Stimulated activated CD4-positive, alpha-beta T cell treated with anti-CD3 and anti-CD28 coated beads, TNF-alpha, amount 100 ng/mL, for 24 hours (primary cell): ENCODE measurements around the gene RGS12.

Source experiments
- DNase-seq, 3 experiments: peaks; one replicate each; pipeline ENCODE4 v3.0.0-alpha.2; 2020; ENCODE audit warnings: low read depth in 3 of 3

Gene RGS12

DNA sequence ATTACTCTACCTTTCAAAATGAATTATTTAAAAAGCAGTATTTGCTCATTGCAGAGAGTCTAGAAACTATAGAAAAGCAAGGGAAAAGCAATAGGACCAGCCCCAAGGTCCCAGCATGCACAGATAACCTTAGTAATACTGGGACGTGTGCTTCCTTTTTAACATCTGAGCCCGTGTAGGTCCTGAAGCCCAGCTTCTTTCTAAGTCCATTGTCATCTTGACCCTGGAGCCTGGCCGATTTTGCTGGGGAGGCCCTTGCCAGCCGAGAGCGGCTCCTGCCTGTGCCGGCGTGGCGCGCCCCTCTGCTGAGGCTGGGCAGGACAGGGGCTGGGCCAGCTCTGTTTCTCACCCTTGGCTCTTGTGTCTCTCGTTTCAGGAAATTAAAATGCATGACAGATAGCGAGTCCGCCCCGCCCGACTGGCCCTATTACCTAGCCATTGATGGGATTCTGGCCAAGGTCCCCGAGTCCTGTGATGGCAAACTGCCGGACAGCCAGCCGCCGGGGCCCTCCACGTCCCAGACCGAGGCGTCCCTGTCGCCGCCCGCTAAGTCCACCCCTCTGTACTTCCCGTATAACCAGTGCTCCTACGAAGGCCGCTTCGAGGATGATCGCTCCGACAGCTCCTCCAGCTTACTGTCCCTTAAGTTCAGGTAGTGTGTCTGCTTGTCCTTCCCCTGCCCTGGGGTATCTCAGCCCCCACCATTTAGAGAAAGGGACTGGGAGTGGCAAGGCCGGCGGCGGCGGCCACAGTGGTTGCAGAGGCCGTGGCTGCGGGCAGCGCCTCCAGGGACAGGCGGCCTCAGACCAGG lies 39.8 kb upstream of the RGS12 start:
- no peak for DNase-seq

DNA sequence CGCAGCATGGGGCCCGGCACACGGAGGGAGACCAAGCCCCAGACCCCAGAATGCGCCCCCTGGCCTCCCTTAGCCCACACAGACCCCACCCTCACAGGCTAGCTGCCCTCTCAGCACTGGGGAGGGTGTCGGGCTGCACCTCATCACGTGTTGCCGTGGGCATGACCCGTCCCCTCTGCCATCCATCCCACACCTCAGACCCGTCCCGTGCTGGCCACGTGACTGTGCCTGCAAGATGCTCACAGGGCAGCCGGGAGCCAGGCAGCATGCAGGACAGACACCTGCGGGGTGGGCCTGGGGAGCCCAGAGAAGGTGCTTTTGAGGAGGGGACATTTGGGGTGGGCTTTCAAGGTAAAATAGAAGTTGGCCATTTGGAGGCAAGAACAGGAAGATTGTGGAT lies 39.0 kb upstream of the RGS12 start:
- no peak for DNase-seq

DNA sequence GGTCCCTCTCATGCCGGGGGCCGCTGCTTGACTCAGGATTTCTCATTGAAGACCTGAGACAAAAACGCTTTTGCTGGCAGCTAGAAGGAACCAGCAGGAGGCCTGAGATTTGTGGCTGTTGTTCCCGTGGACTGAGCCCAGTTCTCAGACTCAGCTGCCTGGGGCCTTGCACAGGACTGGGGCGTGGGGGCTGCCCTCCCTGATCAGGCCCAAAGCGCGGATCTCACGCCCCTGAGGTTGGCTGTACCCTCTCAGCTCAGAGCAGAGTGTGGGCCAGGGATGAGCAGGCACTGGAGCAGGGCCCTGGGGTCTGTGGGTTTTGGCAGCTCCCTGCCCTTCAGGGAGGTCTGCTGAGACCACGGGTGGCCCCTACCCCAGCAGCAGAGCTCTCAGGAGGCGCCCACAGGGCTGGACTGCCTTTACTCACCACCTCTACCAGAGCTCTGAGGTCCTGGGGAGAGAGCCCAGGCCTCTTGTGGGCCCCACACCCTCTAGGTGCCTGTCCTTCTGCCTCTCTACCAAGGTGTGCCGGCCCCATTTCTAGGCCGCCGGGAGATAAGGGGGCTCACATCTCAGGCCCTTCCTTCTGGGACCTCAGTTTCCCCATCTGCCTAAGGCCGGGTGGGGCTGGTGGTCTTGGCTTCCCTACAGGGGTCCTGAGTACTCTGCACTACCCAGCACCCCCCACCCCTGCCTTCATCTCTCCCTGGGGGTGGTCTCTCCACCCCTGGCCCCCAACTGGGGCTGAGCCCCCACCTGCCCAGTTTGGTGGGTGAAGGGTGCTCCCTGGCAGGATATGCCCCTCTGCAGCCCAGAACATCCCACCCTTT lies 38.3 kb upstream of the RGS12 start:
- no peak for DNase-seq

DNA sequence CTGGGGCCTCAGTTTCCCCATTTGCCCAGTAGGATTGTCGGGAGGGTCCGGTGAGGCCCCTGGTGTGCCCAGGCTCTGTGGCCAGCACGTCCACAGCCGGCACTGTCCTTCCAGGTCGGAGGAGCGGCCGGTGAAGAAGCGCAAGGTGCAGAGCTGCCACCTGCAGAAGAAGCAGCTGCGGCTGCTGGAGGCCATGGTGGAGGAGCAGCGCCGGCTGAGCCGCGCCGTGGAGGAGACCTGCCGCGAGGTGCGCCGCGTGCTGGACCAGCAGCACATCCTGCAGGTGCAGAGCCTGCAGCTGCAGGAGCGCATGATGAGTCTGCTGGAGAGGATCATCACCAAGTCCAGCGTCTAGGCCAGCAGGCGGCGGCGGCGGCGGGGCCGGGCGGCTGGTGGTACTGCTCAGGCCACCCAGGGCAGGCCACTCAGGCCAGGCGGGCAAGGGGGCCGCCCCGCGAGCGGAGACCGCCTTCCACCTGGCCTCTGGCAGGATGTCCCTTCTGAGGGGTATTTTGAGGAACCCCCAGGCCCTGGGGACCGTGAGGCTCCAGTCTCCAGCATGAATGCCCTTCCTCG lies 37.1 kb upstream of the RGS12 start:
- DNase-seq = no peak

DNA sequence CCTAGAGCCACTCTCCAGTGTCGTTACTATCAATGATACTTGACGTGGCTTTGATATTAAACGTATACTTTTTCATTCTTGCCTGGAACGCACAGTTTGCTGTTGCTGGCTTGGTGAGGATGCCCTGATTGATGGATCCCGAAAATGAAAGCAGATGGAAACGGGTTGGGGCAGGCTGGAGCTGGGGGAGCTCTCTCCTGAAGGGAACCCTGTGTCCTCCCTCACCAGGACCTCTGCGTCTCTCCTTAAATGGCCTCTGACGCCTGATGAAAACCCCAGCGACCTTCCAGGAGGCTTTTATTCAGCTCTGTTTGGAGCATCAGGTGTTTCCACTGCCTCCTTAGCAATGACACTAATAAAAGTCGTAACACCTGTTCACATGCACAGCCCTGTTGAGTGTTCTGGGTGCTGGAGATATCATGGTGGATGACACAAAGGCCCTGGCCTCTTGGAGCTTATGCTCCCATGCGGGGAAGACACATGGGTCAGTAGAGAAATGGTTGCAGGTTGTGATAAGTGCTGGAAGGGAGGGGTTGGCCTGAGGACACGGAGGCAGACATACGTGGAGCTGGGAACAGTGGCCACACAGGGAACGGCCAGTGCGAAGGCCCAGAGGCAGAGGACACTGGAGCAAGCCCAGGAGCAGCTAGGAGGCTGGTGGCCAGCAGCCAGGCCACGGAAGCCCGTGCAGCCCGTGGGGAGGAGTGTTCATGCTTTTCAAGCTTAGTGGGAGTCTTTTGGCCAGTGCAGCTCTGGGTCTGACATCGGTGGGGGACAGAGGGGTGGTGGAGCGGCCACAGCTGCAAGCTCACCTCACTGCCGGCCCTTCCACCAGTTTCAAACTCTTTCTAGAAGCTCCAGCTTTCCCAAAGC lies 36.4 kb upstream of the RGS12 start:
- DNase-seq = no peak

DNA sequence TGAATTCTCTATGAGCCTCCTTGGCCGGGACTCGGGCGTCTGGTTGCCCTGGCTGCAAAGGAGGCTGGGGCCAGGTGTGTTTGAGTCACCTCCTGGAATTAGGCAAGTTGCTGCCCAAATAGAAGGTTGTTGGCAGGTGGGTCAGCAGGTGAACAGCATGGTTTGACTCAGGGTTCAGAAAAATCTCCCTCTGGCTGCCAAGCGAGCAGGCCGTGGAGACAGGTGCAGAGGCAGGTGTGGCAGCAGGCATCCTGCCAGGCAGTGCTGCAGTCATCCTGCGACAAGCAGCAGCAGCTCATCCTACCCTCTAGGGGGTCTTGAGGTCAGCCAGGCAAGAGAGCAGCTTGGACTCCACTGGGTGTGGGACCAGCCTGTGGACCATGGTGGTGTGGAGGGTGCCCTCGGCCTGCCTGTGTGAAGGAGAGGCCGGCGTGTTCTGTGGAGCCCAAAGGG lies 35.7 kb upstream of the RGS12 start:
- no peak for DNase-seq

DNA sequence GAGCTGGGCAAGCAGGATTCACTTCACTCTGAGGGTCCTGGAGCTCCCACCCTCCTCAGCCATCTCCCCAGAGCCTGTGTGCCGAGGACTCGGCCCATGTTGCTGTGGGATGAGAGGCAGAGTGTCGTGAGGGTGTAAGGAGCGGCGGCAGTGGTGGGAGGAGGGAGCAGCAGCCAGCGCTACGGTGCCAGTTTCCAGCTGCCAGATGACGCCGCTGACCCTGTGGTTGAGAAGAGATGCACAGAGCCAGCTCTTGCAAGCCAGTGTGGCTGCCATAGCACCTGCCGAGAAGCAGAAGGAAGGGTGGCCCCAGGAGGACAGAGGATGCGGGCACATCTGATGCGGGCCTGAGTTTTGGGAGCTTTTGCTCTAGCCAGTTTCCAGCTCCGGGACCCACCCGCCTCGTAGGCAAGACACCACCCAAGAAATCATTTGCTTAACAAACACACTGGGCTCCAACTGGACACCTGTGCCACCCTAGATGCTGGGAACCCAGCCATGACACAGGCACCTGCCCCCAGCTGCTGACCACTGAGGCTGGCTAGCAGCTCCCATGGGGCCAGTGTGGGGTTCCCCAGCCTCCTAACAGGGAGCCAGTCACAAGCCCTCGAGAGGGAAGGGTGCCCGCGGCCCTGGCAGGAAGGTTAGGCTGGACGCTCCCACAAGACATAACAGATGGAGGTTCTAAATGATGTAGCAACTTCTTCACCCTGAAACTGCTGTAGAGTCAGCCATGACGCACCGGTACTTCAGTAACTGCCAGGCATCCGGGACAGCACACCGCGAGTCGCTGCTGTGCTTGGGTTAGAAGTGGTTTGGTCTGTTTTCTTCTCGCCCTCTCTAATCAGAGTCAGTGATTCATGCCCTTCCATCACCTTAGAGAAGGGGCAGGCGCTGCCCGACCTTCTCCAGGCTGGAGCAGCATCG lies 35.0 kb upstream of the RGS12 start:
- no peak for DNase-seq

DNA sequence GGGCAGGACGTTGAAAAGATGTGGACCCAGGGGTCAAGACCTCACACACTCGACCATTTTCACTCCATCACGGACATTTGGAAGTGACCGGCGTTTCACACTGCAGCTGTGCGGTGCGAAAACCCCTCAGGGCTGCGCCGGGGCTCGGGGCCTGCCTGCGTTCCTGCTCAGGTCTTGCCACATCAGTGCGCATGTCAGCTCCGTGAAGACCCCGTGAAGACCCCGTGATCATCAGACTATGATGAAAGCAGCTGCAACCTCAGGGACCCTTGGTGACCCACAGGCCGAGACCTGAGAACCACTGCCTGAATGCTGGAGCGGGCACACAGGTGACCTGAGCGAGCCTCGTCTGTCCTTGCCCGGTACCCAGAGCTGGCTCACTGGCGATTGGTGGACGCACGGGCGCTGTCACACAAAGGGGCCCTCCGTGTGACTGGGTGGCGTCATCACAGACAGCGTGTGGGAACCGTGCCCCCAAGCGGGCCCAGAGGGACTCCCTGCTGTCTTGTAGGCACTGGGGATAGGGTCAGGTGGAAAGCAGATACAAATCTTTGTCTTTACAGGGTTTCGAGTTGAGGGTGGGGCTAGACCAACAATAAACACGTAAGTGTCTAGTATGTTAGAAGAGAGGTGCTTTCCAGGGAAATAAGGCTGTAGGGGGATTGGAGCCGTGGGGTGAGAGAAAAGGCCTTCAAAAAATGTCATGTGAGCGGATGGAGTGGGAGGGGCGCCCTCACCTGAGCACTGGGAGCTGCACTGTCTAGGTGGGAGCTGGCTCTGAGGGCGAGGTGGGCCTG lies 31.2 kb upstream of the RGS12 start:
- no peak for DNase-seq

DNA sequence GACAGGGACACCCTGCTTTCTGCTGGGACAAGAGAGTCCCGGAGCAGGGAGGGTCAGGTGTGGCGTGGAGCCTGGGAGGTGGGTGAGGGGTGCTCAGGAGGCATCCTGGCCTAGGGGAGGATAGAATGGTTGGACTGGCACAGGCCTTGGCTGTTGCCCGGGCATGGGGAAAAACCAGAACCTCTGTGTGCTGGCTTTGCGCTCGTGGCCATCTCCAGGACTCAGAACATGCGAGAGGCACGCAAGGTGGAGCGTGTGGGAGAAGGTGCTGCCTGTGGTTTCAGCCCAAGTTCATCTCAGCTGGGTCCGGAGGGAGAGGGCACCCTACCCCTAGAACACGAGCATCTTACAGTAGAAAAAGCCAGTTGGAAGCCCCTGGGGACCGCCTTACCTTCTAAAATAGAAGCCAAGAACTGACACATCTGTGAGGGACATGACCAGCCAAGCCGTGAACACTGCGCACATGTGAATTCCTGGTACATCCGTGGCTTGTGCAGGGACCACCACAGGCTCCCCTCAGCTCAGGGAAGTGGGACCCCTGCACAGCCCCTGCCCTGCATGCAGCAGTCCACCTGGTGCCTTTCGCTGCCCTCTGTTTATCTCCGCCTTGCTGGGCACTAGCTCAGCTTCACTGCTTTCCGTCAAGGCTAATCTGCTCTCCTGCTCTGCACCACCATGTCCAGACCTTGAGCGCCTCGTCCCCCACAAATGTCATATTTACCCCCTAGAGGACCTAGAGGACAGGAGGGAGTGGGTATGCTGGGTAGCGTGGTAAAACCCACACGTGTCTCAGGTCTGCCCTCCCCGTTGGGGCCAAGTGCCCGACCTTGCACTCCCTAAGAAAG lies 30.4 kb upstream of the RGS12 start:
- DNase-seq = no peak

DNA sequence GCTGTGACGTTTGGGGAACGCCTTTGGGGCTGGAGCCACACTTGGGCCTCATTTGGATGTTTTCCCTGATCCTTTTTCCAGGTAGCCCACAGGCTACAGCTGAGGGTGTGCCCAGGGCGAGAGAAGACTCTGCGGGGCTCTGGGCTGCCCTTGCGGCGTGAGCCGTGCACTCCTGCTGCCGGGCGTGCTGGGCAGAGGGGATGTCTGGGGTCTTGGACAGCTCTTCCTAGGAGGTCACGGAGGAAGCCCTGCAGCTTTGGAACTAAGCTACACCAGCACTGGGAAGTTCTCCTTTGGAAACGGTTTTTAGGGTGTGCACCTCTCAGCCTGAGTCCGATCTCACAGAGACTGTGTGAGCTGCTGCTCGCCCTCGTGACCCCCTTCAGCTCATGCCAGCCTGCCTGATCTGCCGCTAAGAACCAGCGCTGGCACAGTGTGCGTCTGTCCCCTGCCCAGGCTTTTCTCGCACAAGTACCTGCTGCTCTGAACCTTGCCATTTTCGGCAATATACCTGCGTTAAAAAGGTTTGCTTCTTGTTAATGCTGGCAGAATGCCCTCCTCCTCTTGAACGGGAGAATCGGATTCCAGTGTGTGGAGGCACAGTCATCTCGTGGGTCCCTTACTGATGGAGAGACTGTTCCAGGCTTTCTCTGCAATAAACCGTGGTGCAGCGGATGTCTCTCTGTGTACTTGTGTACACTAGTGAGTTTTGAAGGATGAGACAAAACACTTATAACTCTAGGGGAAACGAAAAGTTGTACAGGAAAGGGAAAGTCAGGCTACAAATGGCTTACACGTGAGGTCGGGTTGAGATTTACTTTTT lies 29.6 kb upstream of the RGS12 start:
- DNase-seq = no peak

DNA sequence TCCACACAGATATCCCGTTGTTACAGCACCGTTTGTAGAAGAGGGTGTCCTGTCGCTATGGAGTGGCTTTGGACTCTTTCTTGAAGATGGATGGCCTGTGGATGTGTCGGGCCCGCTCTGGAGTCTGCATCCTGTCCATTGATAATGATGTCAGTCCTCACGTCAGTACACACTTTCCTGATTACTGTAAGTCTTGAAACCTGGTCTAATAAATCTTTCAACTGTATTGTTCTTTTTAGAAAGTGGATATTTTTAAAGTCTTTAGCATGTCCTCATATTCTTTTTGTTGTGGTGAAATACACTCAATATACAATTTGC lies 29.0 kb upstream of the RGS12 start:
- no peak for DNase-seq

DNA sequence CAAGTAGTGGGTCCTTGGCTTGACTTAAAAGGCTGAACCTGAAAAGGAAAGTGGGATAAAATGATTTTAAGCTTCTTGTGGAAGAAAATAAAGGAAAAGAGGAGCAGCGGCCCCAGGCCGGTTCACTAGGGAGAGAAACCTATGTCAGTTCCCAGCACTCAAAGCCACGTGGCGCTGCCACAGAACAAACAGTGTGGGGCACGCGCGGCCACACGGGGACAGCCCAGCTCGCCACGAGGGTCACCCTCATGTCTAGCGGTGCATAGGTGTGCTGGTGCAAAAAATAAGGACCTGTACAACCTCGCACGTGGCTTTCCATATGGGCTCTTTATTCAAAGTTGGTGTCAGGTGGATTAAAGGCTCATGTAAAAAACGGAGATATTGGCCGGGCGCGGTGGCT lies 26.7 kb upstream of the RGS12 start:
- DNase-seq = no peak

DNA sequence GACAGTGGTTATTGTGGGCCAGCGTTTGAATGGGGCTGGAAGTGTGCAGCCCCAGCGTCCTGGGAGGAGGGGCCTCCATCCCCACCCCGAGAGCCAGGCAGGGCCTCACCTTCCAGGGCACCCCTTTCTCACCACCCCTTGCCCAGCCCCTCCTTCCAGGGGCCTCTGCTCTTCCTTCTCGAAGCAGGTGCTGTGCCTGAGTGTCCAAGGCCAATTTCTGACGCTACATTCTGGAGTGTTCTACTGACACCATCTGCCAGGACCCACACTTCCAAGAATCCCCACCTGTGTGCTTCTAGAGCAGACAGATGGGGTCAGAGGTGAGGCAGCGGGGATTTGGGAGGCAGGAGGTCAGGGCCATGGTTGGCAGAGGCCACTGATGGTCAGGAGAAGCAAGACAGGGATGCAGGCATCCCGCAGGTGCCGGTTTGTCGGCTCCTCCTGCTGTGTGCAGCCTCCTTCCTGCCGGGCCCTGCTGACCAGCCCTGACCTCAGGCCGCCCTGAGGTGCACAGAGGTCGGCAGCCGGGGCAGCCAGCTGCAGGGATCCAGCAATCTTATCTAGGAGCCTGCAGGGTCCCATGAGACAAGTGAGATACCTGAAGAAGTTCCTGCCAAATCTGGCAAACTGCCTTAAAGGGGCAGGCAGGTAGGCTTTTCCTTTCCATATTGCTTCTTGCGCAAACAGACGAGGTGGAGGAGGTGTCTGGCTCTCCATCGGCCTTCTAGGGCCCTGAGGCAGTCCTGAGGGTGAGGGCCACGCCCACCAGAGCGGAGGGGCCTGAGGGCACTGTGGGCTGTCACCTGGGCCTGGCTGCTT lies 25.0 kb upstream of the RGS12 start:
- DNase-seq = no peak

DNA sequence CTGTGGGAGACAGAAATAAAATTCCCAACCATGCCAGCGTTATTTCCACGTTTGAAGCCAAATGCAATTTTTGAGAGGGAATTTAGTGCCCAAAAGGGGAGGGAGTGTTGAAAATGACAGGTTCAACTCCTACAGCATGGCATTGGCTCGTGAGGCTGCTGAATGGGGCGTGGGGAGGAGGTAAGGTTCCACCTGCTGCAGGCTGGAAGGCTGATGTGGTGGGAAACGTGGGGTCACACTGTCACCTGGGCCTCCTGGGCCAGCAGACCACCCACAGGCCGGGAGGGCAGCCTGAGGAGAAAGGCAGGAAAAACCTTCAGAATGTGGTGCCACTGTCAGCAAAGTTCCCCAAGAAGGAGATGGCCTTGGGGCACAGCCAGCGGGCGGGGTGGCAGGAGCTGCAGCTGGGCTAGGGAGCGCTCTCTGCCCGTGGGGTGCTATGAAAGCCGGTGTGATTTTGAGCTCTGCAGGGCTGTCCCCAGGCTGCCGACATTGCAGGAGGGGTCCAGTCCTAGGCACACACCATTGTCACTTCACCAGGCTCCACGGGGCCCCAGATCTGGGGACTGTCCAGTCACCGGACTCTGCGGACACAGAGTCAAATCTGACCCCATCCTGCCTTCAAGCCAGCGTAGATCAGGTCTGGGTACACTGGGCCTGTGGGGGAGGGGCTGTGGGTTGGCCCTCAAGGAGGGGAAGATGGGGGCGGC lies 24.3 kb upstream of the RGS12 start:
- DNase-seq = no peak

DNA sequence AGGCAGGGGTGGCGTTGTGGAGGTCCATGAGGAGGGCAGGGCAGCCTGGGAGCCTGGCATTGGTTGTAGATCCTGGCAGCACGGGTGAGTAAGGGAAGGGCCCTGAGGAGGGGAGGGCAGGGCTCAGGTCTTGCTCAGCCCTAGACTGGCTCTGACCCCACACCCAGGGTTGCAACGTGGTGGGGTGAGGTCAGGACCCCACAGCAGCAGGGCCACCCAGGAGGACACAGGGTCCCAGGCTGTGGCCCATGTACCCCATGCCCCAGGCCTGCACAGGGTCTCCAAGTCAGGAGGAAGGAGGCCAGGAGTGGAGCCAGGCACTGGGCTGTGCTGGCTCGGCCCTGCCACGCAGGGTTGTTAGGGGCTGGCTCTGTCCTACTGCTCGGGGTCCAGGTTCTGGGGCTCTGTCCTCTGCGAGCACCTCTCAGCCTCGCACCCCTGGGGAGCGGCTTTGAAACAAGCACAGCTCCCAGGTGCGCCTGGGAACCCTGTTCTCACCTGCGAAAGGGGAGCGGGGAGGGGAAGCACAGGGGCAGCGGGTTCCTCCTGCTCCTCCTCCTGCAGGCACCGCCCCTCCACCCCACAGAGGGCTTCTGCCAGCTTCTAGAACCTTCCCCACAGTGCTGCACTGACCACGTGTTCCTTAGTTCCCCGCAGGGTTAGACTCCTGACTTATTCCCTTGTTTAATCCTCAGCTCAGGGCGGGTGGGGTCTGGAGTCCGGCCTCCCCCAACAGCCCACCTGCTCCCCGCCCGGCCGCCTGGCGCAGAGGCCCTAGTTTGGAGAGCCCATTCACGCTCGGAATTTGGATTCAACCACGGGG lies 23.5 kb upstream of the RGS12 start:
- no peak for DNase-seq
